KBM-7 (cell line): ENCODE measurements around the gene LRRC39.
"Not testable (repeated sequence)": the region's sequence is repeated elsewhere in the genome, so short reads cannot be mapped to it uniquely, and the experiment has no call there.

Experiments
- DNase-seq: peaks from one replicate; pipeline ENCODE4 v3.0.0-alpha.2; 2015
- in situ Hi-C: fragments of 300-500 bp; cut with MboI; formaldehyde crosslinking; loops from 2 replicates; pipeline ENCODE4 v1.14.3; 2020; ENCODE audit warnings: low sequenced_read_pairs, low pct_unique_long_range_greater_than_20kb, mixed read lengths

Gene LRRC39

GRCh38 chr1:100178091-100178490 is at the start of gene LRRC39:
Gene LRRC39 (minus strand): TSS chr1:100178256. CDS start chr1:100168516, 9,740 bp downstream.
- in situ Hi-C loops = no loop called here
- DNase-seq = no peak

DNA sequence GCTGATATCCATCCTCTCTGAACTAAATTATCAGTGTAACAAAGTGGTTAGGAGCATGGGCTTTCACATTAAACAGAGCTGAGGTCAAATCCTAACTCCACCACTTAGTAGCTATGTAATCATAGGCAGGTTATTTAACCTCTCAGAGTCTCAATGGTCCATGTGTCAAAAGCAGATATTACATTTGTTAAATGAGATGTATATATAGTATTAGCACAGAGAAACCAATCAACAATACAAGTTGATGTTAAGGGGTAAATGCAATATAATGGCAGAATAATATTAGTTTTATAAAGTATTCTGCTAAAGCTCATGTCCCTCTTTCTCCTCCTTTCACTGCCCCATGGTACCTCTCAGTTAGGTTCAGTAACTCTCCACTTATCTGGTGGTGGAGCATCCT is 44.4 kb upstream of the LRRC39 start:
- no peak for DNase-seq
- in situ Hi-C loops = no loop called here

- no peak for DNase-seq
- in situ Hi-C loops = no loop called here
Measured at GRCh38 chr1:100219883-100220282, 41.8 kb upstream of the LRRC39 start.

GRCh38 chr1:100219457-100219856 is 41.4 kb upstream of the LRRC39 start:
- DNase-seq = no peak
- in situ Hi-C loops = no loop called here

GRCh38 chr1:100217834-100218233 is 39.8 kb upstream of the LRRC39 start:
- in situ Hi-C loops = no loop called here
- no peak for DNase-seq

- in situ Hi-C loops = no loop called here
- no peak for DNase-seq
Measured at GRCh38 chr1:100215101-100215500, 37.0 kb upstream of the LRRC39 start.

DNA sequence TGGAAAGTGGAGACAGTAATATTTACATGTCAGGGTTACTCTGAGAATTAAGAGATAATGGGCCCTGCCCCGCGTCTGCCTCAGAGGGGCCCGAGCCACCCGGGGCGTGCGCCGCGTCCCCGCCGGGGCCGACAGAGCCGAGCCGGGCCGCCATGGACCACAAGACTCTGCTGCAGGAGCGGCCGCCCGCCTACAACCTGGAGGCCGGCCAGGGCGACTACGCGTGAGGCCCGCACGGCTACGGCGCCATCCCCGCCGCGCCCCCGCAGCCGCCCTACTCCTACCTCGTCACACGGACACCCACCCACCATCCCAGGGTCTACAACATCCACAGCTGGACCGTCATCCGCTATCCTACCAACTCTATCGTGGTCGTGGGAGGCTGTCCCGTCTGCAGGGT is 35.1 kb upstream of the LRRC39 start:
- no peak for DNase-seq
- in situ Hi-C loops = no loop called here

DNA sequence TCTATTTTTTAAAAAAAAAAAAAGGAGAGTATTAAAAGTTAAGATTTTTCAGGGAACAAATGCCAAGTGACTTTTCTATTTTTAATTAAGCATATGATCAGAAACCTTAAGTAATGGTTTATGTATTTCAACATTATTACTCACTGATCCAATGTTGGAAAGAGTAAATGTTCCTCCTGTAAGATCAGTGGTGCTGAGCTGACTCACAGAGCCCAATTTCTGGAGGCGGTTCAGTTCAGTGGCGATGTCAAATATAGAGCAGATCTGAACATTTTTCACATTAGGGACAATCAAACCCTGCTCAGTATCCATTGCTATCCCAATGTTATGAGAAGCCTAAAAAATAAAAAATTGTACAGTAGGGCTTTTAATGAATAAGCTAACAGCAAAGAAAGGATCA is 28.2 kb upstream of the LRRC39 start:
- DNase-seq = no peak
- in situ Hi-C loops = no loop called here

DNA sequence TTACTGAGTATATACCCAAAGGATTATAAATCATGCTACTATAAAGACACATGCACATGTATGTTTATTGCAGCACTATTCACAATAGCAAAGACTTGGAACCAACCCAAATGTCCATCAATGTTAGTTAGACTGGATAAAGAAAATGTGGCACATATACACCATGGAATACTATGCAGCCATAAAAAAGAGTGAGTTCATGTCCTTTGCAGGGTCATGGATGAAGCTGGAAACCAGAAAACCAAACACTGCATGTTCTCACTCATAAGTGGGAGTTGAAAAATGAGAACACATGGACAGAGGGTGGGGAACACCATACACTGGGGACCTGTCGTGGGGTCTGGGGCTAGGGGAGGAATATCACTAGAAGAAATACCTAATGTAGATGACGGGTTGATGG is 27.5 kb upstream of the LRRC39 start:
- DNase-seq, in situ Hi-C loops: not testable (repeated sequence)

DNA sequence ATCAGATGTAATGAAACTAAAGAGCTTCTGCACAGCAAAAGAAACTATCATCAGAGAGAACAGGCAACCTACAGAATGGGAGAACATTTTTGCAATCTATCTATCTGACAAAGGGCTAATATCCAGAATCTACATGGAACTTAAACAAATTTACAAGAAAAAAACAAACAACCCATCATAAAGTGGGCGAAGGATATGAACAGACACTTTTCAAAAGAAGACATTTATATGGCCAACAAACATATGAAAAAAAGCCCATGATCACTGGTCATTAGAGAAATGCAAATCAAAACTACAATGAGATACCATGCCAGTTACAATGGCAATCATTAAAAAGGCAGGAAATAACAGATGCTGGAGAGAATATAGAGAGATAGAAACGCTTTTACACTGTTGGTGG is 27.0 kb upstream of the LRRC39 start:
- in situ Hi-C loops, DNase-seq: not testable (repeated sequence)

DNA sequence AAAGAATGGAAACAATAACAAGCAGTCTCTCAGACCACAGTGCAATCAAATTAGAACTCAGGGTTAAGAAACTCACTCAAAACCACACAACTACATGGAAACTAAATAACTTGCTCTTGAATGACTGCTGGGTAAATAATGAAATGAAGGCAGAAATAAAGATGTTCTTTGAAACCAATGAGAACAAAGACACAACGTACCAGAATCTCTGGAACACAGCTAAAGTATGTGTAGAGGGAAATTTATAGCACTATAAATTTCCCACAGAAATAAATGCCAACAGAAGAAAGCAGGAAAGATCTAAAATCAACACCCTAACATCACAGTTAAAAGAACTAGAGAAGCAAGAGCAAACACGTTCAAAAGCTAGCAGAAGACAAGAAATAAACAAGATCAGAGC is 24.6 kb upstream of the LRRC39 start:
- in situ Hi-C loops, DNase-seq: not testable (repeated sequence)

- in situ Hi-C loops, DNase-seq: not testable (repeated sequence)
Measured at GRCh38 chr1:100200060-100200459, 22.0 kb upstream of the LRRC39 start.

GRCh38 chr1:100198596-100198995 is 20.5 kb upstream of the LRRC39 start:
- DNase-seq = no peak
- in situ Hi-C loops = no loop called here

GRCh38 chr1:100188617-100189016 is 10.6 kb upstream of the LRRC39 start:
- DNase-seq = peak; percentile 74
- in situ Hi-C loops = no loop called here

DNA sequence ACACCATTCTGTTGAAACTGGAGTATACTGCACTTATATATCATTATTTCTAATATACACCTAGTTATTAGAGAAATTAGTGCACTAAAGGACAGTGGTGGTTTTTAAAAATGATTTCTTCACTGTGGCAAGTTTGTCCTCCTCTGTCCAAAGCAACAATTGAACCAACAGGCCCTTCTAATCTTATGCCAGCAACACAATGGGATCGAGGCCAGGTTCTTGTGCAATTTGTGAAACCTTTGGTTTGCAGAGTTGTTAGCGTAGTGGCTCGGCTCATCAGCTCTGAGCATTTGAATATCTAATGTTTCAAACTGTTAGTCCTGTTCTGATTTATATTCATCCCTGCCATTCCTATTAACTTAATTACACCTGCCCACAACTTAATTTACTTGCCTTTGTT is 9.9 kb upstream of the LRRC39 start:
- in situ Hi-C loops = no loop called here
- no peak for DNase-seq

GRCh38 chr1:100184536-100184935 is 6.5 kb upstream of the LRRC39 start:
- peak; percentile 93 for DNase-seq
- in situ Hi-C loops = no loop called here

GRCh38 chr1:100183370-100183769 is 5.3 kb upstream of the LRRC39 start:
- in situ Hi-C loops = no loop called here
- no peak for DNase-seq

- in situ Hi-C loops = no loop called here
- no peak for DNase-seq
Measured at GRCh38 chr1:100177295-100178041, 588 bp downstream of the LRRC39 start.

DNA sequence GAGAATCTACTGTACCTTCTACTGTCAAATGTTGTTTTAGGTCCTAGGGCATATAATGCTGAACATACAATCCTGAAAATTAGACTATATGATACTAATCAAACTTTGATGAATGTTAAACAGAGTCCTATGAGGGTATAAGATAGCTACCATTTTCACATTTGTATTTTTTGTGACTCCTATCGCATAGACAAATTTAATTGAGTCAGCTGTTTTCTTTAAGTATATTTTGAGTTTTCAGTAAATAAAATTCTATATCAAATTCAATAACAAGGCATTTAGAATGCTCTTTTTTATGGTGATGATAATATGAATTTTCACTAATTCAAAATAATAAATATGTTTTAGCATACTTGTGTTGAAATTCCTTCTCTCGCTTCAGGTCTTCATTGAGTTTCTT is 10.0 kb downstream of the LRRC39 start:
- DNase-seq = no peak
- in situ Hi-C loops = no loop called here

DNA sequence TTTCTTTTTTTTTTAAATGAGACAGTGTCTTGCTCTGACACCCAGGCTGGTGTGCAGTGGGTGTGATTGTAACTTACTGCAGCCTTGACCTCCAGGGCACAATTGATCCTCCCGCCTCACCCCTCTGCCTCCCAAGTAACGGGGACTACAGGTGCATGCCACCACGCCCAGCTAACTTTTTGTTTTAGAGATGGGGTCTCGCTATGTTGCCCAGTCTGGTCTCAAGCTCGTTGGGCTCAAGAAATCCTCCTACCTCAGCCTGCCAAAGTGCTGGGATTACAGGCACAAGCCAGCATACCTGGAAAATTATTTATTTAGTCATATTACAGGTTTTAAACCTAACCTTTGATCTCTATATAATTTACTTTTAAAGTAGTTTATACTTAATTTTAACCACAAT is 13.4 kb downstream of the LRRC39 start:
- no peak for DNase-seq
- in situ Hi-C loops = no loop called here

DNA sequence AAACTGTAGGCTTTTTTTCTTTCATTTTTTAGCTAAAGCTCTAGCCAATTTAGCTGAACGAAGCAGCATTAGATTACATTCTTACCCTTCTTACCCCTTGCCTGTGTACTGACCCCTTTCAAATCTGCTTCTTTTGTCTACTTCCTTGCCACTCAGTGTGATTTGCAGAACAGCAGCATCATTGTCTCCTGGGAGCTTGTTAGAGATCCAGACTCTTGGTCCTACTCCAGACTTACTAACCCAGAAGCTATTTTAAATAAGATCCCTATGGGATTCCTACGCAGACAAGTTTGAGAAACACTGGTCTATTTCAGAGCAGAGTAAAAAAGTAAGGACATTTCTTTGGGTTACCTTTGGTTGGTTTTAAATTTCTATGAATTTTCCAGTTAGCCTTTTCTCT is 13.8 kb downstream of the LRRC39 start:
- DNase-seq = no peak
- in situ Hi-C loops = no loop called here
